ENCODE measurements around the gene MRGPRE.

Gene MRGPRE

DNA sequence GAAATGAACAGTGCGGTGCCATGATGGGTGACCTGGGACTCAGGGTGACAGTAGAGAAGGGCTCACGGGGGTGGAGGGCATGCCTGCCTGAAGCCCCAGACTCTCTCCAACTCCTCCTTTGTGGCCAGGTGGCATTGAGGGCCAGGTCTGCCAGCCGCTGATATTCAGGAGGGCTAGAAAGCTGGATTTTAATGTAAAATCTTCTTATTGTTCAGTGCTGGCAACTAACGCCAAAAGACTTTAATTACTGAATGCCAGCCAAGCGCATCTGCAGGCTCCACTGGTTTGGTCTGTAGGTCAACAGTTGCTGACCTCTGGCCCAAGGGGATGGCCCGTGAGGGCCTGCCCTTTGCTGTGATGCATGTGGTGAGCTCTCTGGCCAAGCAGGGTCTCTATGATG, 23.9 kb downstream of the MRGPRE start:
- H3K27ac ChIP-seq (ENCODE audit: low read length), result no peak overlapping the region
- no peak overlapping the region for H3K9ac ChIP-seq (ENCODE audit: low read length)
- TF ChIP-seq EZH2phosphoT487 (IDR thresholded peaks at IDR 0.05; ENCODE audit: low read length) (no peak), EZH2 (optimal IDR thresholded peaks at IDR 0.05; ENCODE audit: low read depth, low read length) (no peak)
- TF ChIP-seq, protein P1, sequence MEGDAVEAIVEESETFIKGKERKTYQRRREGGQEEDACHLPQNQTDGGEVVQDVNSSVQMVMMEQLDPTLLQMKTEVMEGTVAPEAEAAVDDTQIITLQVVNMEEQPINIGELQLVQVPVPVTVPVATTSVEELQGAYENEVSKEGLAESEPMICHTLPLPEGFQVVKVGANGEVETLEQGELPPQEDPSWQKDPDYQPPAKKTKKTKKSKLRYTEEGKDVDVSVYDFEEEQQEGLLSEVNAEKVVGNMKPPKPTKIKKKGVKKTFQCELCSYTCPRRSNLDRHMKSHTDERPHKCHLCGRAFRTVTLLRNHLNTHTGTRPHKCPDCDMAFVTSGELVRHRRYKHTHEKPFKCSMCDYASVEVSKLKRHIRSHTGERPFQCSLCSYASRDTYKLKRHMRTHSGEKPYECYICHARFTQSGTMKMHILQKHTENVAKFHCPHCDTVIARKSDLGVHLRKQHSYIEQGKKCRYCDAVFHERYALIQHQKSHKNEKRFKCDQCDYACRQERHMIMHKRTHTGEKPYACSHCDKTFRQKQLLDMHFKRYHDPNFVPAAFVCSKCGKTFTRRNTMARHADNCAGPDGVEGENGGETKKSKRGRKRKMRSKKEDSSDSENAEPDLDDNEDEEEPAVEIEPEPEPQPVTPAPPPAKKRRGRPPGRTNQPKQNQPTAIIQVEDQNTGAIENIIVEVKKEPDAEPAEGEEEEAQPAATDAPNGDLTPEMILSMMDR (IDR thresholded peaks at IDR 0.05; ENCODE audit: low read length), result no peak
- no peaks in the 10 kb centered on the region for H4K20me1 ChIP-seq (ENCODE audit: insufficient read depth, low read length)
- H2AFZ ChIP-seq (ENCODE audit: low read length), result no peak overlapping the region
- DNase-seq, result no peak
- peaks cover 17% of the 10 kb centered on the region for H3K27me3 ChIP-seq (replicated peaks; ENCODE audit: insufficient read depth, low read length)
- H3K9me3 ChIP-seq (replicated peaks; ENCODE audit: insufficient read depth, low read length), result no peaks in the 10 kb centered on the region
- H3K79me2 ChIP-seq (ENCODE audit: low read length), result no peaks in the 10 kb centered on the region
- no peaks in the 10 kb centered on the region for H3K4me1 ChIP-seq (ENCODE audit: low read length)
- H3F3A ChIP-seq (ENCODE audit: insufficient read depth, low read length), result no peaks in the 10 kb centered on the region
- H3K4me2 ChIP-seq (ENCODE audit: low read depth, low read length), result no peak overlapping the region
- H3K36me3 ChIP-seq (replicated peaks; ENCODE audit: insufficient read depth, low read length), result no peaks in the 10 kb centered on the region
- no peaks in the 10 kb centered on the region for H3K9me2 ChIP-seq (replicated peaks; ENCODE audit: insufficient read depth, low read length)
- no peak overlapping the region for H3K4me3 ChIP-seq (ENCODE audit: low read length)

- TF ChIP-seq EZH2 (optimal IDR thresholded peaks at IDR 0.05; ENCODE audit: low read depth, low read length), result no peak
- TF ChIP-seq, protein P1 (IDR thresholded peaks at IDR 0.05; ENCODE audit: low read length), result no peak
- TF ChIP-seq EZH2phosphoT487 (IDR thresholded peaks at IDR 0.05; ENCODE audit: low read length), result no peak
- Histone ChIP-seq H3K79me2 (ENCODE audit: low read length) (no peaks in the 10 kb centered on the region), H3K4me1 (ENCODE audit: low read length) (no peaks in the 10 kb centered on the region), H3K27ac (ENCODE audit: low read length) (no peak overlapping the region), H3F3A (ENCODE audit: insufficient read depth, low read length) (no peaks in the 10 kb centered on the region), H3K4me3 (ENCODE audit: low read length) (no peak overlapping the region), H3K36me3 (replicated peaks; ENCODE audit: insufficient read depth, low read length) (no peaks in the 10 kb centered on the region), H3K9me2 (replicated peaks; ENCODE audit: insufficient read depth, low read length) (no peaks in the 10 kb centered on the region), H3K4me2 (ENCODE audit: low read depth, low read length) (no peak overlapping the region), H4K20me1 (ENCODE audit: insufficient read depth, low read length) (no peaks in the 10 kb centered on the region), H2AFZ (ENCODE audit: low read length) (no peak overlapping the region), H3K27me3 (replicated peaks; ENCODE audit: insufficient read depth, low read length) (peaks cover 23% of the 10 kb centered on the region), H3K9me3 (replicated peaks; ENCODE audit: insufficient read depth, low read length) (no peaks in the 10 kb centered on the region), H3K9ac (ENCODE audit: low read length) (no peak overlapping the region)
- no peak for DNase-seq
These were observed 24.6 kb downstream of the MRGPRE start for GRCh38 chr11:3207526-3208189.

DNA sequence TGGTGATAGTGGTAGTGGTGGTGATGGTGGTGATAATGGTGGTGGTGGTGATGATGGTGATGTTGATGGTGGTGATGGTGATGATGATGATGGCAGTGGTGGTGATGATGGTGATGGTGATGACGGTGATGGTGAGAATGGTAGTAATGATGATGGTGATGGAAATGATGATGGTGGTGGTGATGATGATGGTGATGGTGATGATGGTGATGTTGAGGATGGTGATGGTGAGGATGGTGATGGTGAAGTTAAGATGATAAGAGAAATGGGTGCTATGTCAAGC, 25.4 kb downstream of the MRGPRE start:
- H3F3A ChIP-seq (ENCODE audit: insufficient read depth, low read length), result no peaks in the 10 kb centered on the region
- no peak overlapping the region for H2AFZ ChIP-seq (ENCODE audit: low read length)
- no peak for DNase-seq
- no peak for TF ChIP-seq EZH2phosphoT487 (IDR thresholded peaks at IDR 0.05; ENCODE audit: low read length)
- no peak for TF ChIP-seq EZH2 (optimal IDR thresholded peaks at IDR 0.05; ENCODE audit: low read depth, low read length)
- TF ChIP-seq, protein P1 (IDR thresholded peaks at IDR 0.05; ENCODE audit: low read length), result no peak
- H3K27ac ChIP-seq (ENCODE audit: low read length), result no peak overlapping the region
- no peak overlapping the region for H3K4me2 ChIP-seq (ENCODE audit: low read depth, low read length)
- H4K20me1 ChIP-seq (ENCODE audit: insufficient read depth, low read length), result no peaks in the 10 kb centered on the region
- no peaks in the 10 kb centered on the region for H3K4me1 ChIP-seq (ENCODE audit: low read length)
- no peaks in the 10 kb centered on the region for H3K9me2 ChIP-seq (replicated peaks; ENCODE audit: insufficient read depth, low read length)
- H3K27me3 ChIP-seq (replicated peaks; ENCODE audit: insufficient read depth, low read length), result peaks cover 31% of the 10 kb centered on the region
- no peak overlapping the region for H3K9ac ChIP-seq (ENCODE audit: low read length)
- H3K4me3 ChIP-seq (ENCODE audit: low read length), result no peak overlapping the region
- H3K36me3 ChIP-seq (replicated peaks; ENCODE audit: insufficient read depth, low read length), result no peaks in the 10 kb centered on the region
- no peaks in the 10 kb centered on the region for H3K9me3 ChIP-seq (replicated peaks; ENCODE audit: insufficient read depth, low read length)
- no peaks in the 10 kb centered on the region for H3K79me2 ChIP-seq (ENCODE audit: low read length)
